C4-2B (cell line): ENCODE data around the gene NCAPH2.

Experiments used
- CTCF ChIP-seq: fragments of 450-650 bp; conservative IDR thresholded peaks from 2 replicates; pipeline ENCODE4 v1.5.1; 2017; ENCODE audit warnings: mild to moderate bottlenecking
- ZFX ChIP-seq: fragments of 450-650 bp; IDR thresholded peaks from 2 replicates; pipeline ENCODE4 v1.6.1; 2017

- TF ChIP-seq CTCF (no peak), ZFX (no peak)
Measured at GRCh38 chr22:50553310-50553709, 45.3 kb downstream of the NCAPH2 start.
